ENCODE results near the gene ROBO1. TPM values are rescaled to one million over a fixed set of nuclear protein-coding genes. Genes with fewer than 3 reads are reported as not detected.

The ROBO1 gene
- total RNA-seq, 1 donor from 2014 or later, result 3.1 TPM

- POLR2A ChIA-PET, result no interaction called here
- intact Hi-C loops (cut with micrococcal nuclease), result no loop called here
- DNase-seq, result no peak
- no peaks in the 10 kb centered on the region for H3K4me1 Mint-ChIP-seq
- H3K36me3 Mint-ChIP-seq (ENCODE audit: low read depth), result no peaks in the 10 kb centered on the region
- no peaks in the 10 kb centered on the region for H3K27me3 Mint-ChIP-seq
- H3K27ac Mint-ChIP-seq, result no peak overlapping the region
- H3K4me3 Mint-ChIP-seq, result no peak overlapping the region
- peaks cover 7% of the 10 kb centered on the region for H3K9me3 Mint-ChIP-seq
- TF ChIP-seq CTCF (IDR thresholded peaks at IDR 0.05), result no peak
- CTCF ChIA-PET, result no interaction called here
- ATAC-seq (ENCODE audit: low read depth), result no peak
Measured at GRCh38 chr3:78571486-78571885, 1196.3 kb downstream of the ROBO1 start.

GRCh38 chr3:78570496-78570895 lies 1197.3 kb downstream of the ROBO1 start:
- TF ChIP-seq CTCF (IDR thresholded peaks at IDR 0.05), result no peak
- ChIA-PET CTCF (no interaction called here), POLR2A (no interaction called here)
- H3K27ac Mint-ChIP-seq, result no peak overlapping the region
- no peaks in the 10 kb centered on the region for H3K27me3 Mint-ChIP-seq
- no peaks in the 10 kb centered on the region for H3K36me3 Mint-ChIP-seq (ENCODE audit: low read depth)
- H3K4me3 Mint-ChIP-seq, result no peak overlapping the region
- intact Hi-C loops (cut with micrococcal nuclease), result no loop called here
- peaks cover 7% of the 10 kb centered on the region for H3K9me3 Mint-ChIP-seq
- DNase-seq, result no peak
- no peak for ATAC-seq (ENCODE audit: low read depth)
- H3K4me1 Mint-ChIP-seq, result no peaks in the 10 kb centered on the region

GRCh38 chr3:78569804-78570203 lies 1198.0 kb downstream of the ROBO1 start:
- Mint-ChIP-seq H3K27ac (no peak overlapping the region), H3K36me3 (ENCODE audit: low read depth) (no peaks in the 10 kb centered on the region), H3K4me1 (no peaks in the 10 kb centered on the region), H3K4me3 (no peak overlapping the region), H3K9me3 (peaks cover 7% of the 10 kb centered on the region), H3K27me3 (no peaks in the 10 kb centered on the region)
- intact Hi-C loops (cut with micrococcal nuclease), result no loop called here
- DNase-seq (no peak), ATAC-seq (ENCODE audit: low read depth) (no peak)
- ChIA-PET POLR2A (interaction anchor here (0.6 kb wide), 1 partner anchor 27 kb away, joined by 7 read pairs; no protein-coding TSS in a partner anchor), CTCF (no interaction called here)
- no peak for TF ChIP-seq CTCF (IDR thresholded peaks at IDR 0.05)

GRCh38 chr3:78565712-78566111 lies 1202.1 kb downstream of the ROBO1 start:
- Mint-ChIP-seq H3K27me3 (no peaks in the 10 kb centered on the region), H3K4me1 (no peaks in the 10 kb centered on the region), H3K4me3 (no peak overlapping the region), H3K36me3 (ENCODE audit: low read depth) (no peaks in the 10 kb centered on the region), H3K27ac (no peak overlapping the region), H3K9me3 (peaks cover 15% of the 10 kb centered on the region)
- ChIA-PET CTCF (no interaction called here), POLR2A (no interaction called here)
- DNase-seq (no peak), ATAC-seq (ENCODE audit: low read depth) (no peak)
- intact Hi-C loops (cut with micrococcal nuclease), result no loop called here
- no peak for TF ChIP-seq CTCF (IDR thresholded peaks at IDR 0.05)

- H3K9me3 Mint-ChIP-seq, result peaks cover 11% of the 10 kb centered on the region
- no peaks in the 10 kb centered on the region for H3K4me1 Mint-ChIP-seq
- no peak for DNase-seq
- TF ChIP-seq CTCF (IDR thresholded peaks at IDR 0.05), result no peak
- H3K4me3 Mint-ChIP-seq, result no peak overlapping the region
- intact Hi-C loops (cut with micrococcal nuclease), result no loop called here
- ChIA-PET POLR2A (no interaction called here), CTCF (no interaction called here)
- no peak for ATAC-seq (ENCODE audit: low read depth)
- no peaks in the 10 kb centered on the region for H3K36me3 Mint-ChIP-seq (ENCODE audit: low read depth)
- H3K27me3 Mint-ChIP-seq, result no peaks in the 10 kb centered on the region
- no peak overlapping the region for H3K27ac Mint-ChIP-seq
Measured at GRCh38 chr3:78562328-78562727, 1205.5 kb downstream of the ROBO1 start.

All from activated B cell treated with CpG ODN at 0.5 μM for 24 hours (primary cell).